Measurements from ENCODE around the gene TDRD7.

TDRD7 gene

GRCh38 chr9:97387936-97388684, 23.8 kb upstream of the TDRD7 start:
- no peak for TF ChIP-seq SIN3A (IDR thresholded peaks at IDR 0.05; ENCODE audit: borderline replicate concordance, insufficient read depth, low read length)
- no peak for TF ChIP-seq FOXP2 (optimal IDR thresholded peaks at IDR 0.05; ENCODE audit: borderline replicate concordance, extremely low read depth, extremely low read length, insufficient read depth)

- no peak for TF ChIP-seq FOXP2 (optimal IDR thresholded peaks at IDR 0.05; ENCODE audit: borderline replicate concordance, extremely low read depth, extremely low read length, insufficient read depth)
- TF ChIP-seq SIN3A (IDR thresholded peaks at IDR 0.05; ENCODE audit: borderline replicate concordance, insufficient read depth, low read length) = no peak
Measured at GRCh38 chr9:97388721-97389238, 23.1 kb upstream of the TDRD7 start.

- no peak for TF ChIP-seq SIN3A (IDR thresholded peaks at IDR 0.05; ENCODE audit: borderline replicate concordance, insufficient read depth, low read length)
- TF ChIP-seq POLR2AphosphoS5 (IDR thresholded peaks at IDR 0.05; ENCODE audit: low read depth, low read length) = no peak
- TF ChIP-seq FOXP2 (optimal IDR thresholded peaks at IDR 0.05; ENCODE audit: borderline replicate concordance, extremely low read depth, extremely low read length, insufficient read depth) = no peak
Measured at GRCh38 chr9:97389249-97389648, 22.6 kb upstream of the TDRD7 start.

GRCh38 chr9:97390791-97391406, 21.0 kb upstream of the TDRD7 start:
- TF ChIP-seq TAF1 (IDR thresholded peaks at IDR 0.05; ENCODE audit: borderline replicate concordance, insufficient read depth, low read length) (no peak), SIN3A (IDR thresholded peaks at IDR 0.05; ENCODE audit: borderline replicate concordance, insufficient read depth, low read length) (no peak), POLR2AphosphoS5 (IDR thresholded peaks at IDR 0.05; ENCODE audit: low read depth, low read length) (no peak), FOXP2 (optimal IDR thresholded peaks at IDR 0.05; ENCODE audit: borderline replicate concordance, extremely low read depth, extremely low read length, insufficient read depth) (no peak)

GRCh38 chr9:97394881-97395280, 17.0 kb upstream of the TDRD7 start:
- no peak for TF ChIP-seq SIN3A (IDR thresholded peaks at IDR 0.05; ENCODE audit: borderline replicate concordance, insufficient read depth, low read length)
- no peak for TF ChIP-seq FOXP2 (optimal IDR thresholded peaks at IDR 0.05; ENCODE audit: borderline replicate concordance, extremely low read depth, extremely low read length, insufficient read depth)
- TF ChIP-seq REST (IDR thresholded peaks at IDR 0.05; ENCODE audit: insufficient read depth in 1 of 2, low read depth in 2 of 2, low read length in 2 of 2) = no peak
- no peak for TF ChIP-seq TAF1 (IDR thresholded peaks at IDR 0.05; ENCODE audit: borderline replicate concordance, insufficient read depth, low read length)
- no peak for TF ChIP-seq POLR2AphosphoS5 (IDR thresholded peaks at IDR 0.05; ENCODE audit: low read depth, low read length)

GRCh38 chr9:97395745-97396144, 16.2 kb upstream of the TDRD7 start:
- TF ChIP-seq POLR2AphosphoS5 (IDR thresholded peaks at IDR 0.05; ENCODE audit: low read depth, low read length) (no peak), FOXP2 (optimal IDR thresholded peaks at IDR 0.05; ENCODE audit: borderline replicate concordance, extremely low read depth, extremely low read length, insufficient read depth) (no peak), TAF1 (IDR thresholded peaks at IDR 0.05; ENCODE audit: borderline replicate concordance, insufficient read depth, low read length) (no peak), SIN3A (IDR thresholded peaks at IDR 0.05; ENCODE audit: borderline replicate concordance, insufficient read depth, low read length) (no peak), REST (IDR thresholded peaks at IDR 0.05; ENCODE audit: insufficient read depth in 1 of 2, low read depth in 2 of 2, low read length in 2 of 2) (no peak)

- TF ChIP-seq TAF1 (IDR thresholded peaks at IDR 0.05; ENCODE audit: borderline replicate concordance, insufficient read depth, low read length) (no peak), SIN3A (IDR thresholded peaks at IDR 0.05; ENCODE audit: borderline replicate concordance, insufficient read depth, low read length) (no peak), REST (IDR thresholded peaks at IDR 0.05; ENCODE audit: insufficient read depth in 1 of 2, low read depth in 2 of 2, low read length in 2 of 2) (no peak)
Measured at GRCh38 chr9:97396256-97396655, 15.6 kb upstream of the TDRD7 start.
